GM04504 (cell line): ENCODE data around the gene YDJC.
"Not testable (repeated sequence)": the region's sequence is repeated elsewhere in the genome, so short reads cannot be mapped to it uniquely, and the experiment has no call there.

ENCODE experiments used
- DNase-seq: peaks from one replicate; pipeline ENCODE4 v3.0.0-alpha.2; 2012; ENCODE audit warnings: low read depth

YDJC gene

GRCh38 chr22:21651521-21652009, 21.7 kb upstream of the YDJC start:
- no peak for DNase-seq

- no peak for DNase-seq
These were observed 21.1 kb upstream of the YDJC start for GRCh38 chr22:21650823-21651520.

DNA sequence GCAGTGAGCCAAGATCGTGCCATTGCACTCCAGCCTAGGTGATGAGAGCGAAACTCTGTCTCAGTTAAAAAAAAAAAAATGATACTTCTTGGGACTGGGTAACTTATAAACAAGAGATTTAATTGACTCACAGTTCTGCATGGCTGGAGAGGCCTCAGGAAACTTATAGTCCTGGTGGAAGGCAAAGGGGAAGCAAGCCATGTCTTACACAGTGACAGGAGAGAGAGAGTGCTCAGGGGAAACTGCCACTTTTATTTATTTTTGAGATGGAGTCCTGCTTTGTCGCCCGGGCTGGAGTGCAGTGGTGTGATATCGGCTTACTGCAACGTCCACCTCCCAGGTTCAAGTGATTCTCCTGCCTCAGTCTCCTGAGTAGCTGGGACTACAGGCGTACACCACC, 20.5 kb upstream of the YDJC start:
- no peak for DNase-seq

DNA sequence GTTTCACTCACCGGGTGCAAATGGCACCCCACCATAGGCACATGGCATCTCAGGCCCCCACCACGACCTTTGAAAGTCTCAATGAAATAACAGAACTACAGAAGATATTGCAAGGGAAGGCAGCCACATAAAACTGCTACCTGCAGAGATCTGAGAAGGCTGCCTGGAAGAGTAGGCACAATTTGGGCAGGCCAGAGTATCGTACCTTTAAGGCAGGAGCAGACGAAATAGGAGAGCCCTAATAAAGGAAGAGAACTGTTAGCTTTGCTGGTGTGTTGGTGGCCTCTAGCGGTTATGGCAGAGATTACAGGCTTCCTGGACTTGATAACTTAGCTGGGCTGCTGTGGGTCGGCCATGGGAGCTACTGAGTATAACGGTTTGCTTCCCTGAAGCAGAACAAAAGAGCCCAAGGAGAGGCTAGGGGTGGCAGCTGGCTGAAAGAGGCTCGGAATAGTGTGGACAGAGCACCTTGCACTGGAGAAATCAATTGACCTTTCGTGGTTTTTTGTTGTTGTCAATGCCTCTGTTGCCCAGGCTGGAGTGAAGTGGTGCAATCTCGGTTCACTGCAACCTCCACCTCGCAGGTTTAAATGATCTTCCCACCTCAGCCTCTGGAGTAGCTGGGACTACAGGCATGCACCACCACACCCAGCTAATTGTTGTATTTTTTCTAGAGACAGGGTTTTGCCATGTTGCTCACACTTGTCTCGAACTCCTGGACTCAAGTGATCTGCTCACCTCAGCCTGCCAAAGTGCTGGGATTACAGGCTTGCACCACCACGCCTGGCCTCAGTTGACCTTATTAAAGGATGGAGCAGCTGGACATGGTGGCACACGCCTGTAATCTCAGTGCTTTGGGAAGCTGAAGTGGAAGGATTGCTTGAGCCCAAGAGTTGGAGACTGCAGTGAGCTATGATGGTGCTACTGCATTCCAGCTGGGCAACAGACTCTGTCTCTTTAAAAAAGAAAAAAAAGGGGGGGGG, 17.1 kb upstream of the YDJC start:
- peak; percentile 62 for DNase-seq

- not testable (repeated sequence) for DNase-seq
These were observed 15.7 kb upstream of the YDJC start for GRCh38 chr22:21645513-21645912.

GRCh38 chr22:21643533-21644357, 13.9 kb upstream of the YDJC start:
- DNase-seq: no peak

- no peak for DNase-seq
These were observed 13.0 kb upstream of the YDJC start for GRCh38 chr22:21642584-21643448.

DNA sequence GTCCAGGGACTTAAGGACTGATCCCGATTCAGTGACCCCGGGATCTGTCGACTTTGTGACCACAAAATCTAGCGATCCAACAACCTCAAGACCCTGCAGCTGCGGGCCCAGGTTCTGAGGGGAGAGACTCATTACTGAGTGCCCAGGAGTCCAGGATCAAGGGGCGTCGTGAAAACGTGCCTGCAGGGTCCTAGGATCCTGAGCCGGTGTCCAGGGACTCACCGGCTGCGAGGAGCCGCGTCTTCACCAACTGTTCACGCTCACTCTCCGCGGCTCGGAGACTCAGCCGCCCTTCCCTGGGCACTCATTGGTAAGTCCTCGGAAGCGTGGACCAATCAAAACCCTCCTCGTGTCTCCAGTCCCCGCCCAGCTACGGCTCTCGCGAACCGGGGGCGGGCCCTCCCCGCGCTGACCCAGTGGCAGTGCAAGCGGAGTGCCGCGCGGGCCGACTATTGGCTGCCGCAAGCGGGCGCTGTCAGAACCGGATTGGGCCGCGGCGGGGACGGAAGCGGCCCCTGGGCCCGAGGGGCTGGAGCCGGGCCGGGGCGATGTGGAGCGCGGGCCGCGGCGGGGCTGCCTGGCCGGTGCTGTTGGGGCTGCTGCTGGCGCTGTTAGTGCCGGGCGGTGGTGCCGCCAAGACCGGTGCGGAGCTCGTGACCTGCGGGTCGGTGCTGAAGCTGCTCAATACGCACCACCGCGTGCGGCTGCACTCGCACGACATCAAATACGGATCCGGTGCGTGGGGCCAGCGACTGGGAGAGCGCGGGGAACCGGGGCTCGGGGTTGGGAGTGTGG, 12.2 kb upstream of the YDJC start, which contains the start of gene SDF2L1:
TSS of gene SDF2L1 (plus strand) at position 514 of the 795 bp plus-strand sequence. CDS start at position 549, 35 bp downstream.
- peak; percentile 97 for DNase-seq

- no peak for DNase-seq
These were observed 11.6 kb upstream of the YDJC start for GRCh38 chr22:21641417-21641788.

DNA sequence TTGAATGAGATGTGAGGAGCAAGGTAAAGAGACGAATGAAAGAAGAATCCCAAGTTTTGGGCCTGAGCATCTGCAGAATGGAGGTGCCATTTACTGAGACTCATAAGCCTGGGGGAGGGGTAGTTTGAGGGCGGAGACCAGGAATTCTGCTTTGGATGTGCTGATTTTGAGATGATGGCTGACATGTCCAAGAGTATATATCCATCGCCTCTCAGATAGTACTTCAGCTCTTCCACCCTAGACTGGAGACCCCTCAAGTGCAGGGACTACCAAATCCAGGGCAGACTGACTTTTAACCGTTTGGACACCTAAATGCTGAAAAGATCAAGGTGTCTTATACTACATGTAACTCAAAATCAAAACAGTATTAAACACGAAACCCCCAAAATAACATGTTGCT, 11.0 kb upstream of the YDJC start:
- DNase-seq: no peak

DNA sequence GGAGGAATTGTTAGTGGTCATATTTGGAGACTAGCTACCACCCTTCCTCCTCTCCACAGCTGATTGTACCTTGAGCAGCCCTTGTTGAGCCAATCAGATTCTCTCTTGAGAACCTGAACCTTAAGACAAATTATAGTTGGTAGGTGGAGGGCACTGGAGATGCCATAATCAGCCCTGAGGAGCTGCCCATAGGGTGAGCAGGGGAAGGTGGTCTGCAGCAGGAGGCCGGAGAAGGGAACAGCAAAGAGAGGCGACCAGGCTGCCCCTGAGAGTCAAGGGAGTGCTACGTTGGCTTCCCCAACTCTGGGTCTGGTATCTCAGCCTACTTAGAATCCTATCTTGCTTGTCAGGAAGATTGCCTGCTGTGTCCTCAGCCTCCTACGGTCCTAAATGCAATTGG, 9.5 kb upstream of the YDJC start:
- no peak for DNase-seq

- not testable (repeated sequence) for DNase-seq
These were observed 7.6 kb upstream of the YDJC start for GRCh38 chr22:21637450-21637849.

- DNase-seq: no peak
These were observed 6.9 kb upstream of the YDJC start for GRCh38 chr22:21636629-21637218.

DNA sequence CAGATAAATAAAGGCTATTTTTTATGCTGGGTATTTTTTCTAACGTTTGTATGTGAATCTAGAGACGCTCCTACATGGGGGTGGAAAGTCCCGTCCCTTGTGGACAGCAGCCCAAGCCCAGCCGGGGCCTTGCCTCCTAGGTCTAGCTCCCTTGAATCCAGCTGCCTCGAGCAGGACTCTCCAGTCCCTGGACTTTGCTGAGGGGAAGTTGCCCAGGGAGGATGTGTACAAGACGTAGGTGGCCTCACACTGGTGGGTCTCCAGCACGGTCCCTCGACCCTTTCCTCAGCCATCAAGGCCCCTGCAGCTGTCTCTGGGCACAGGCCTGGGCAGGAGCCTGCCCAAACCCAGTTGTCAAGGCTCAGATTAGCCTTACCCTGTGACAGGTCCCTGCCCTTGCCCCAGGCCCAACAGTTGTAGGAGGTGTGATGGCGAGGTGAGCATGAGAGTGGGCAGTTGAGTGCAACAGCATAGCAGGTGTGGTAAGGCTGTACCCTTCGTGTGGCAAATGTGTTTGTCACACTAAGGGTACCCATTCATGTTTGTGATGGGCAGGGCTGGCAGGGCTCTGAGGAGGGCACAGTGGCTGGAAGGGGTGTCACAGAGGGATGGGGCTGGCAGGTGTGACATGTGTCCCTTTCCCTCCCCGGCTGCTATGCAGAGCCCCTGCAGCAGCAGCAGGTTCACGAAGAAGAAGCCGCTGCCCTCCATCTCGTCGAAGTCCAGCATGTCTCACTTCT, 6.1 kb upstream of the YDJC start:
- DNase-seq: no peak

DNA sequence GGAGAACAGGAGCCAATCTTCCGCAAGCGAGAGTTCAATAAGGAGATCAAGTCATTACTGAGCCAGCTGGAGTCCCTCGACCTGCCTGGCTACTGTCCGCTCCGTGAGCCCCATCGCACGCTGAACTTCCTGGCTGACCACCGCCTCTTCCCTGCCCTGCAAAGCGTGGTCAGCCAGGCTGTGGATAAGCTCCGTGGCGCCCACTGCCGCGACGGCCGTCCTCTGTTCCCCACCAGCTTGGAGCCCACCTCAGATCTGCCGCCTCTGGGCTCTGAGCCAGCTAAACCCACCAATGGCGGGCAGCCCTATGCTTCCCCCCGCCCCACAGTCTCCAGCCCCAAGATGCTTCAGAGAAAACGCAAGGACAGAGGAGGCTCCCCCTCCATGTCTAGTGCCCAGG, 5.0 kb upstream of the YDJC start:
- DNase-seq: no peak

DNA sequence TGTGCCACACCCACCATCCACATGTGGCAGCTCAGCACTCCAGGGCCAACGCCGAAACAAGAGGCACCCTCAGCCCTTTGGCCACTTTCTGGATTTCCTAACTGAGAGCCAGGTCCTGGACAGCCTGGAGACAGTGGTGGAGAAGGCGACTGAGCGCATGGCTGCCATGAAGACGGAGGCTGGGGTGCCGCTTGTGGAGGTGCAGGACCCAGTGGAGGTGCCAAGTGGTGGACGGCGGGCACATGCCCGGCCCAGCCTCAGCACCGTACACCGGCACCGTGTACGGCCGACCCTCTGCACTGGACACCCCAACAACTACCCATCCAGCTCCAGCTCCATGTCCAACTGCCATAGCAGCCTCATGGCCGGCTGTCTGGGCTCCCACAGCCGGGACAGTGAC, 4.3 kb upstream of the YDJC start:
- DNase-seq: no peak

GRCh38 chr22:21633481-21633880, 3.7 kb upstream of the YDJC start:
- no peak for DNase-seq

GRCh38 chr22:21632931-21633330, 3.1 kb upstream of the YDJC start:
- no peak for DNase-seq

- no peak for DNase-seq
These were observed 2.5 kb upstream of the YDJC start, which contains the start of gene CCDC116 for GRCh38 chr22:21632237-21632895. Gene CCDC116, plus strand, starts transcription at chr22:21632760. Its CDS starts 422 bp downstream, at chr22:21633182.
